DMS153 treated with DMSO at 0.1 percent for 48 hours (cell line): ENCODE results near the gene BDH1.

Experiments
- DNase-seq: peaks from one replicate; lab custom pipeline; 2025; ENCODE audit not compliant: unreplicated experiment; lab: John Stamatoyannopoulos, UW

The BDH1 gene

GRCh38 chr3:197549261-197549885 is 6.4 kb downstream of the BDH1 start:
- no peak for DNase-seq

GRCh38 chr3:197547306-197548011 is 8.3 kb downstream of the BDH1 start:
- no peak for DNase-seq

GRCh38 chr3:197546307-197547085 is 9.3 kb downstream of the BDH1 start:
- DNase-seq, result no peak

- no peak for DNase-seq
These were observed 10.2 kb downstream of the BDH1 start for GRCh38 chr3:197545571-197545970.

GRCh38 chr3:197545101-197545500 is 10.7 kb downstream of the BDH1 start:
- DNase-seq, result no peak

GRCh38 chr3:197542741-197543454 is 12.9 kb downstream of the BDH1 start:
- no peak for DNase-seq

GRCh38 chr3:197541756-197542539 is 13.8 kb downstream of the BDH1 start:
- DNase-seq, result no peak

- no peak for DNase-seq
These were observed 14.8 kb downstream of the BDH1 start for GRCh38 chr3:197540961-197541377.

- DNase-seq, result no peak
These were observed 16.1 kb downstream of the BDH1 start for GRCh38 chr3:197539651-197540051.

- no peak for DNase-seq
These were observed 21.6 kb downstream of the BDH1 start for GRCh38 chr3:197533927-197534725.

- no peak for DNase-seq
These were observed 22.4 kb downstream of the BDH1 start for GRCh38 chr3:197533396-197533795.

- no peak for DNase-seq
These were observed 23.4 kb downstream of the BDH1 start for GRCh38 chr3:197532388-197532787.

- no peak for DNase-seq
These were observed 27.6 kb downstream of the BDH1 start for GRCh38 chr3:197528190-197528589.

GRCh38 chr3:197527569-197527968 is 28.2 kb downstream of the BDH1 start:
- no peak for DNase-seq

- DNase-seq, result no peak
These were observed 30.1 kb downstream of the BDH1 start for GRCh38 chr3:197525706-197526105.

GRCh38 chr3:197524128-197524527 is 31.6 kb downstream of the BDH1 start:
- no peak for DNase-seq

GRCh38 chr3:197523526-197523925 is 32.2 kb downstream of the BDH1 start:
- DNase-seq, result no peak

GRCh38 chr3:197522881-197523441 is 32.8 kb downstream of the BDH1 start:
- no peak for DNase-seq

GRCh38 chr3:197522183-197522715 is 33.5 kb downstream of the BDH1 start:
- no peak for DNase-seq
